ENCODE results near the gene C22orf15.

C22orf15 gene

DNA sequence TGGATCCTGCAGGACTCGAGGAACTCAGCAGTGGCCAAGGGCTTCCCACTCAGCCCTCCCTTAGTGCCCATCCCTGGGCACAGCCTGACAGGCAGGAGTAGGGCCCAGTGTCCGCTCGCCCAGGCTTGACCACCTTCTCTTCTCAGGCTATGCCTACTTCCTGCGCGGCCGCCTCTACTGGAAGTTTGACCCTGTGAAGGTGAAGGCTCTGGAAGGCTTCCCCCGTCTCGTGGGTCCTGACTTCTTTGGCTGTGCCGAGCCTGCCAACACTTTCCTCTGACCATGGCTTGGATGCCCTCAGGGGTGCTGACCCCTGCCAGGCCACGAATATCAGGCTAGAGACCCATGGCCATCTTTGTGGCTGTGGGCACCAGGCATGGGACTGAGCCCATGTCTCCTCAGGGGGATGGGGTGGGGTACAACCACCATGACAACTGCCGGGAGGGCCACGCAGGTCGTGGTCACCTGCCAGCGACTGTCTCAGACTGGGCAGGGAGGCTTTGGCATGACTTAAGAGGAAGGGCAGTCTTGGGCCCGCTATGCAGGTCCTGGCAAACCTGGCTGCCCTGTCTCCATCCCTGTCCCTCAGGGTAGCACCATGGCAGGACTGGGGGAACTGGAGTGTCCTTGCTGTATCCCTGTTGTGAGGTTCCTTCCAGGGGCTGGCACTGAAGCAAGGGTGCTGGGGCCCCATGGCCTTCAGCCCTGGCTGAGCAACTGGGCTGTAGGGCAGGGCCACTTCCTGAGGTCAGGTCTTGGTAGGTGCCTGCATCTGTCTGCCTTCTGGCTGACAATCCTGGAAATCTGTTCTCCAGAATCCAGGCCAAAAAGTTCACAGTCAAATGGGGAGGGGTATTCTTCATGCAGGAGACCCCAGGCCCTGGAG is 20.7 kb downstream of the C22orf15 start:
- H3K4me3 ChIP-seq (ENCODE audit: low read length), result no peak overlapping the region
- 83% methylated on average over 15 of the region's 15 CpGs for WGBS
- H3K36me3 ChIP-seq (ENCODE audit: insufficient read depth, low read length), result no peaks in the 10 kb centered on the region
- H3K9ac ChIP-seq (ENCODE audit: low read depth, low read length), result no peak overlapping the region
- H3K27me3 ChIP-seq (ENCODE audit: insufficient read depth, low read length), result no peaks in the 10 kb centered on the region
- no peaks in the 10 kb centered on the region for H3K9me3 ChIP-seq (ENCODE audit: insufficient read depth, low read depth, low read length)
- peaks cover 12% of the 10 kb centered on the region; the same call in 1 of the 2 replicates for H3K4me1 ChIP-seq (ENCODE audit: insufficient read depth, low read length)
- H3K27ac ChIP-seq (ENCODE audit: low read depth, low read length), result no peak overlapping the region

DNA sequence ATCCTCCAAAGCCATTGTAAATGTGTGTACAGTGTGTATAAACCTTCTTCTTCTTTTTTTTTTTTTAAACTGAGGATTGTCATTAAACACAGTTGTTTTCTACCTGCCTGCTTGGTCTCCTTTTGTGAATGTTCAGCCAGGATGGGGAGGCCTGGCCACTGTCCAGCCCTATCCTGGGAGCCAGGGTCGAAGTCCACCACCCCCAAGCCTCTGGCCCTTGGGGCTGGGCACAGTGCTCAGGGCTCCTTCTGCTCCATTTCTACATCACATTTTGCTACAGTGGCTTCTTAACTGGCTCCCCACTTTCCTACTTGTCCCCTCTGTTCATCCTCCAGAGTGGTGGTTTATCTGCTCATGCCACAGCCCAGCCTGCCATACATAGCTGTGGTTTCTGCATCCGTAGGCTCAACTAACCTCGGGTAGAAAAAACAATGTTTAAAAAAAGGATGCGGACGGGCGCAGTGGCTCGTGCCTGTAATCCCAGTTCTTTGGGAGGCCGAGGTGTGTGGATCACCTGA is 21.5 kb downstream of the C22orf15 start:
- no peaks in the 10 kb centered on the region for H3K9me3 ChIP-seq (ENCODE audit: insufficient read depth, low read depth, low read length)
- H3K36me3 ChIP-seq (ENCODE audit: insufficient read depth, low read length), result 0 out of 2 replicates have a peak, but pooled peaks cover 2% of the 10 kb centered on the region
- no peak overlapping the region for H3K9ac ChIP-seq (ENCODE audit: low read depth, low read length)
- no peak overlapping the region for H3K27ac ChIP-seq (ENCODE audit: low read depth, low read length)
- peaks cover 19% of the 10 kb centered on the region for H3K4me1 ChIP-seq (ENCODE audit: insufficient read depth, low read length)
- WGBS, result 96% methylated on average over 8 of the region's 8 CpGs
- H3K27me3 ChIP-seq (ENCODE audit: insufficient read depth, low read length), result no peaks in the 10 kb centered on the region
- H3K4me3 ChIP-seq (ENCODE audit: low read length), result no peak overlapping the region

DNA sequence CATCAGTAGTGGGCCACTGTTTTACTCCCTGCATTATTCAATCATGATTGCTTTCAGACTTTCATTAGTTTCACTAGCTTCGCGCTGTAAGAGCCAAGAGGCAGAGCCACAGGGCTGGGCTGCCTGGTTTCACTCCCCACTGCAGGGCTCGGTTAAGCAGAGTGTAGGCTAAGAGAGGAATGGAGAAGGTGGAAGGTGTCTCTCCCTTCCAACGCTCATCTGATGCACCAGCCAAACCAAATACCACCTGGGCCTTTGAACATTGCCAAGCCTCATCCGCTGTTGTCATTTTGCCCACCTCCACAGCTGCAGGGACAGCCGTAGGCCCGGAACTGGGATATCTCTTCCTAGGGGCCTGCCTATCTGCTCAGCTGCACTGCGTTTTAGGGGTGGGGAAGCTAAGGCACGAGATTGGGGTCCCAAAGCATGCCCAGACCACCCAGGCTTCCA is 23.5 kb downstream of the C22orf15 start:
- WGBS, result 83% methylated on average over 8 of the region's 9 CpGs
- H3K9me3 ChIP-seq (ENCODE audit: insufficient read depth, low read depth, low read length), result no peaks in the 10 kb centered on the region
- H3K27me3 ChIP-seq (ENCODE audit: insufficient read depth, low read length), result no peaks in the 10 kb centered on the region
- peaks cover 5% of the 10 kb centered on the region for H3K36me3 ChIP-seq (ENCODE audit: insufficient read depth, low read length)
- H3K27ac ChIP-seq (ENCODE audit: low read depth, low read length), result peak overlapping the region; percentile 100
- peaks cover 22% of the 10 kb centered on the region for H3K4me1 ChIP-seq (ENCODE audit: insufficient read depth, low read length)
- H3K4me3 ChIP-seq (ENCODE audit: low read length), result peak overlapping the region; percentile 96
- H3K9ac ChIP-seq (ENCODE audit: low read depth, low read length), result peak overlapping the region; percentile 99

DNA sequence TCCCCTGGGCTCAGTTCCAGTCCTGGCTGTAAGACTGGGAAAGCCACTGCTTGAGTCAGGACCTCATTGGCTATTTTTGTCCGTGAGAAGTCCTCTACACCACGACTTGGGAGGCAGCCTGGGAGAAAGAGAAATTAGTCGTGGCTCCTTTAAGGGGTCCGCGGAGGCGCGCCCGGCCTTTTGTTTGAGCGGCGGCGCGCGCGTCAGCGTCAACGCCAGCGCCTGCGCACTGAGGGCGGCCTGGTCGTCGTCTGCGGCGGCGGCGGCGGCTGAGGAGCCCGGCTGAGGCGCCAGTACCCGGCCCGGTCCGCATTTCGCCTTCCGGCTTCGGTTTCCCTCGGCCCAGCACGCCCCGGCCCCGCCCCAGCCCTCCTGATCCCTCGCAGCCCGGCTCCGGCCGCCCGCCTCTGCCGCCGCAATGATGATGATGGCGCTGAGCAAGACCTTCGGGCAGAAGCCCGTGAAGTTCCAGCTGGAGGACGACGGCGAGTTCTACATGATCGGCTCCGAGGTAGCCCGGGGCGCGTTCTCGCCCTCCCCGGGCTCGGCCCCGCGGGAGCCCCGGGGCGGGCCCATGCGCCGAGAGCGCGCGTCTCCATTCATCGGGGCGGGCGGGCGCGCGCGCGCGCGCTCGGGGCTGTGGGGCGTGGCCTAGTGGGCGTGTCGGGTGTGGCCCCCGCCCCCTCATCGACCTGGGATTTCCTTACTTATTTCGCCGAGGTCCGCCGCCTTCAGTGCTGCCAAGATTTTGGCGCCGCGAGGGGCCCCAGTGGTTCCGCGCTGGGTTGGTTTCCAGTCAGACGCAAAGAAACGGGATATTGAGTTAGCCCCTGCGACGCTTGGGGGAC is 24.2 kb downstream of the C22orf15 start, which contains the start of gene SMARCB1:
SMARCB1 (plus strand) TSS at position 215 of the 848 bp plus-strand sequence; CDS start at position 419, 204 bp downstream.
- Histone ChIP-seq H3K4me1 (ENCODE audit: insufficient read depth, low read length) (peaks cover 22% of the 10 kb centered on the region), H3K27ac (ENCODE audit: low read depth, low read length) (peak within 1 kb of the TSS; percentile 100), H3K36me3 (ENCODE audit: insufficient read depth, low read length) (peaks cover 11% of the 10 kb centered on the region), H3K4me3 (ENCODE audit: low read length) (peak within 1 kb of the TSS; percentile 96), H3K9me3 (ENCODE audit: insufficient read depth, low read depth, low read length) (no peaks in the 10 kb centered on the region), H3K27me3 (ENCODE audit: insufficient read depth, low read length) (no peaks in the 10 kb centered on the region), H3K9ac (ENCODE audit: low read depth, low read length) (peak within 1 kb of the TSS; percentile 99)
- WGBS, result under 1% methylated on average over 97 of the region's 97 CpGs

DNA sequence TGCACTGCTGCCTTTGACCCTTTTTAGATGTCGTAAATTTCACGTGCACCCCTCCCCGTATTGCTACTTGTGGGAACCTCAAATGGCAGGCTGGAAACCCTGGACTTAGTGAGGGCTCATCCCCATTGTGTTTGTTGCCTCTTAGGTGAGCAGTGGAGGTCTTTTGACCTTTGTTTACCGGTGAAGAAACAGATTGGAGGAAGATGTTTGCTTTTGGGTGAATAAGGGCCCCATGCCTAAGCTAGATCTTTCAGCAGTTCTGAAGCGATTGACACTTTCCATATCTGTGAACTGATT is 24.8 kb downstream of the C22orf15 start:
- Histone ChIP-seq H3K9ac (ENCODE audit: low read depth, low read length) (peak overlapping the region; percentile 99), H3K36me3 (ENCODE audit: insufficient read depth, low read length) (peaks cover 17% of the 10 kb centered on the region), H3K4me3 (ENCODE audit: low read length) (peak overlapping the region; percentile 96), H3K27me3 (ENCODE audit: insufficient read depth, low read length) (no peaks in the 10 kb centered on the region), H3K9me3 (ENCODE audit: insufficient read depth, low read depth, low read length) (no peaks in the 10 kb centered on the region), H3K27ac (ENCODE audit: low read depth, low read length) (peak overlapping the region; percentile 1; the same call in 1 of the 2 replicates), H3K4me1 (ENCODE audit: insufficient read depth, low read length) (peaks cover 22% of the 10 kb centered on the region)
- WGBS, result 10% methylated on average over 5 of the region's 5 CpGs

DNA sequence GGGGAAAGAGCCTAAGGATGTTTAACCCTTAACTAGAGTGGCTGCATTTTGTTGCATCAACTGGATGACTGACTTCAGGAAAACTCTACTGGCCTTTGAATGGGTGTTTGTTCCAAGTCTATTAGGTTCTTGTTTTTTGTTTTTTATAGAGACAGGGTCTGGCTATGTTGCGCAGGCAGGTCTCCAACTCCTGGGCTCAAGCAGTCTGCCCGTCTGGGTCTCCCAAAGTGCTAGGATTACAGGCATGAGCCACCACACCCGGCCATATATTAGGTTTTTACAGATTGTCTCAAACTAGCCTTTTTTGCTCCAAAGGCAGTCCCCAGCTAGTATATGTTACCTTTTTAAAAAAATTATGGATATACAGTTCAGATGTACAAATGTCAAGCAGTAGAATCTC is 25.1 kb downstream of the C22orf15 start:
- H3K27ac ChIP-seq (ENCODE audit: low read depth, low read length), result no peak overlapping the region; the same call in 1 of the 2 replicates
- H3K4me3 ChIP-seq (ENCODE audit: low read length), result peak overlapping the region; percentile 96
- WGBS, result 72% methylated on average over 3 of the region's 3 CpGs
- peaks cover 22% of the 10 kb centered on the region for H3K4me1 ChIP-seq (ENCODE audit: insufficient read depth, low read length)
- no peaks in the 10 kb centered on the region for H3K27me3 ChIP-seq (ENCODE audit: insufficient read depth, low read length)
- H3K36me3 ChIP-seq (ENCODE audit: insufficient read depth, low read length), result peaks cover 21% of the 10 kb centered on the region
- no peaks in the 10 kb centered on the region for H3K9me3 ChIP-seq (ENCODE audit: insufficient read depth, low read depth, low read length)
- H3K9ac ChIP-seq (ENCODE audit: low read depth, low read length), result peak overlapping the region; percentile 99

DNA sequence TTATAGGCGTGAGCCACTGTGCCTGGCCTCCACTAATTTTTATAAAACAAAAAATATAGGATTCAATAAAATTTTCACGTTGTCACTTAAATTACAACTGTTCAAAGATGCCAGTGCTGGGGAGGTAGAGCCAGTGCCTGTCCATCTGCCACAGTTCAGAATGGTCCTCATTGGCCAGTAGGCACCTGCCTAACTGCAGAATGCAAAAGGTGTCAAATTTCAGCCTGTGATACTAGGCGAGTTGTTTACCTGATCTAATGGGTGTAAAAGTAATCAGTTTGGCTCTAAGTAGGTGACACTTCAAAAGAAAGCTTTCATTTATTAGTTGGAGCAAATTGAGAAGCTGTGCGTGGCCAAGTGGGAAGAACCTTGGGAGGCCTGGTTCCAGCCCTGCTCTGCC is 26.3 kb downstream of the C22orf15 start:
- no peak overlapping the region for H3K4me3 ChIP-seq (ENCODE audit: low read length)
- peaks cover 32% of the 10 kb centered on the region for H3K36me3 ChIP-seq (ENCODE audit: insufficient read depth, low read length)
- no peak overlapping the region for H3K27ac ChIP-seq (ENCODE audit: low read depth, low read length)
- no peak overlapping the region for H3K9ac ChIP-seq (ENCODE audit: low read depth, low read length)
- H3K27me3 ChIP-seq (ENCODE audit: insufficient read depth, low read length), result no peaks in the 10 kb centered on the region
- peaks cover 22% of the 10 kb centered on the region for H3K4me1 ChIP-seq (ENCODE audit: insufficient read depth, low read length)
- no peaks in the 10 kb centered on the region for H3K9me3 ChIP-seq (ENCODE audit: insufficient read depth, low read depth, low read length)
- 76% methylated on average over 4 of the region's 4 CpGs for WGBS

DNA sequence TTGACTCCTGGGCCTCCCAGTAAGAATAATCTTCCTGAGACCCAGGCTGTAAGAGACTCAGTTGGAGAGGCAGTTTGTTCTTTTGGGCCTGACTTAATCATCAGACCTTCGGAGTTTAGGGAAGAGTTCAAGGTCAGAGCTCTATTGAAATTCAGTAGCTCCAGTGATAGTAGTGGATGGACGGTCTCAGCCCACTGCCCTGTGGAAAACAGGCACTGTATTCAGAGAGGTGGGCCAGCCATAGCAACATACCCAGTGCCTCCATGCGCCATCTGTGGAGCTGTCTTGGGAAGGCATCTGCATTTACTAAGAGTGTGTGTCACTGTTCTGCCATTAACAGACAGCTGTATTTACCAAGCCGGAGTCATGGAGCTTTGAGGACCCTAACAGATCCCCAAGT is 26.8 kb downstream of the C22orf15 start:
- Histone ChIP-seq H3K27me3 (ENCODE audit: insufficient read depth, low read length) (no peaks in the 10 kb centered on the region), H3K9me3 (ENCODE audit: insufficient read depth, low read depth, low read length) (no peaks in the 10 kb centered on the region), H3K27ac (ENCODE audit: low read depth, low read length) (no peak overlapping the region), H3K36me3 (ENCODE audit: insufficient read depth, low read length) (peaks cover 38% of the 10 kb centered on the region), H3K4me1 (ENCODE audit: insufficient read depth, low read length) (peaks cover 22% of the 10 kb centered on the region), H3K4me3 (ENCODE audit: low read length) (no peak overlapping the region), H3K9ac (ENCODE audit: low read depth, low read length) (no peak overlapping the region)
- WGBS, result 92% methylated on average over 4 of the region's 4 CpGs

DNA sequence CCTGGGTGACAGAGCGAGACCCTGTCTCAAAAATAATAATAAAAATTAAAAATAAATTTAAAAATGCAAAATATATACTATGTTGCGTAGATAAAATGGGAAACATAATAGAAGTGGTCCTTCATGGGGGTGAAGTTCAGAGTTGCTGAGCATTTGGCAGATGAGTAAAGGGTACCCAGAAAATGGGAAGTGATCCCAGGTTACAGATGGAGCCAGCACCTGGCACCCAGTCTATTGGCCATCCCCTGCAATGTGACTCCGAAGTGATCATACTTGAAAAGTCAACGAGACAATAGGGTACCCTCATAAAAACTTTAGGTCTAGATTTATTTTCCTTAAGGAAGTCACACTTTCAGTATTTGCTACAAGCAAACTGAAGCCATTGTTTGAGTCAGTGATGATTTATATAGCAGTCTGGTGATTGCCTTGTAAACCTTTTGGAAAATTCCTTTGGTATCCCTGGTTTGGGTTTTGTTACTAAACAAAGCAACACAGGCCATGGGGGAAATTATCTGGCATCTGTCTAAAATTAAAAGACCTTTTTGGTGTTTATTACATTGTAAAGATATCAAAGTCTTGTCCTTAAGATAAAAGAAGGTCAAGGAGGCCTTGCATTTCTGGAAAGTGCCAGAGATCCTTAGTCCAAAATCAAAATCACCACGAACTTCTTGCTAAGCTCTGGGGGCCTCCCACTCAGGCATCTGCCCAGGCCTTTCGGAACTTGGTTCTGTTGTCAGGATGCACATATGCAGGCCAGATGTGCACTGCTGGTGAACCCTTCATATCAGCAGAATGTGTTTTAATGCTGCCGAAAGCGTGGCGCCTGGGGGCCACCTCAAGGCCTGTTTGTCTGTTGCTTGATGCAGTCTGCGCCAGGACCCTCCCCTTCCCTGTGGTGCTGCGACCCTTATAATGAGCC is 28.3 kb downstream of the C22orf15 start:
- WGBS, result 83% methylated on average over 10 of the region's 11 CpGs
- Histone ChIP-seq H3K4me3 (ENCODE audit: low read length) (no peak overlapping the region), H3K9ac (ENCODE audit: low read depth, low read length) (no peak overlapping the region; the same call in 1 of the 2 replicates), H3K9me3 (ENCODE audit: insufficient read depth, low read depth, low read length) (no peaks in the 10 kb centered on the region), H3K4me1 (ENCODE audit: insufficient read depth, low read length) (peaks cover 22% of the 10 kb centered on the region), H3K36me3 (ENCODE audit: insufficient read depth, low read length) (peaks cover 52% of the 10 kb centered on the region), H3K27me3 (ENCODE audit: insufficient read depth, low read length) (no peaks in the 10 kb centered on the region), H3K27ac (ENCODE audit: low read depth, low read length) (no peak overlapping the region)

Data from HUES64 (cell line).